ENCODE results near the gene RGS12. TPM values are rescaled to one million over a fixed set of nuclear protein-coding genes. Genes with fewer than 3 reads are reported as not detected.

The RGS12 gene
- polyA plus RNA-seq, 1 of the 3 experiments (the other 2 are of a cell fraction), result 18.4 TPM

DNA sequence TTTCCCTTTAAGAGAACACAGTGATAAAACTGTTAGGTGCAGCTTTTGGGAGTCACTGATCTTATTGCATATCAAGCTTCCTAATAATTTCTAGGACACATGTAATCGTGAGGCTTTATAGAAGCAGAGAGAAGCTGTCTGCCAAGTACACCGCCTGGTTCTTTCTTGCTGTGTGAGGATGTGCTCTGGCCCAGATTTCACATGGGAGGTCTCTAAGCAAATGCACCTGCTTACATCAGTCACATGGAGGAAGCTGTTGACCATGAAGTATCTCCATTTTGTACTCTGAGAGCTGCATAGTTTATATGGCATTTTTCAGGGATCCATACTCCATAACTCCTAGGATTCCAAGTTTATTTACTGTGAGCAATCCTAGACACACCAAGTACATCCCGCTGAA lies 37.1 kb downstream of the RGS12 start:
- Histone ChIP-seq H3K9me3 (no peaks in the 10 kb centered on the region), H3K9ac (no peak overlapping the region), H3K4me1 (ENCODE audit: control insufficient read depth in 1 of 2, insufficient read depth in 2 of 2, low read depth in 1 of 2, low read length in 1 of 2) (no peaks in the 10 kb centered on the region), H3K4me2 (no peak overlapping the region), H4K20me1 (ENCODE audit: insufficient read depth) (peaks cover 31% of the 10 kb centered on the region), H3K27me3 (ENCODE audit: insufficient read depth) (no peaks in the 10 kb centered on the region), H3K4me3 (ENCODE audit: low read depth in 2 of 2, low read length in 1 of 2) (no peak overlapping the region), H3K36me3 (replicated peaks in 1 of 2; ENCODE audit: control insufficient read depth in 1 of 2, insufficient read depth in 2 of 2, low read length in 1 of 2) (peaks cover 0 to 4% of the 10 kb centered on the region in 2 experiments), H3K9me2 (no peaks in the 10 kb centered on the region), H3K27ac (ENCODE audit: low read depth in 2 of 2, low read length in 1 of 2) (no peak overlapping the region), H3F3A (replicated peaks; ENCODE audit: insufficient read depth) (no peaks in the 10 kb centered on the region), H2AFZ (ENCODE audit: low read depth) (no peak overlapping the region), H3K79me2 (ENCODE audit: insufficient read depth) (peaks cover 93% of the 10 kb centered on the region)
- 89% methylated on average over 3 of the region's 3 CpGs for WGBS (ENCODE audit: low lambda C conversion rate)
- POLR2A ChIA-PET, result no interaction called here
- CTCF ChIA-PET, result interaction anchor here (2.0 kb wide), 1 partner anchor 17 kb away, joined by 7 read pairs; no protein-coding TSS in a partner anchor
- no peak for DNase-seq
- no peak for TF ChIP-seq ZBTB33 (IDR thresholded peaks at IDR 0.05; ENCODE audit: borderline replicate concordance, low read depth)
- no peak for TF ChIP-seq NFIC (IDR thresholded peaks at IDR 0.05; ENCODE audit: borderline replicate concordance)
- no peak for TF ChIP-seq MXI1 (IDR thresholded peaks at IDR 0.05; ENCODE audit: low read depth, low read length)
- no peak for TF ChIP-seq RXRA (IDR thresholded peaks at IDR 0.05; ENCODE audit: borderline replicate concordance, low read depth)
- TF ChIP-seq POLR2AphosphoS5 (IDR thresholded peaks at IDR 0.05; ENCODE audit: low read depth, low read length), result no peak
- TF ChIP-seq GABPA (IDR thresholded peaks at IDR 0.05; ENCODE audit: low read depth), result no peak
- no peak for TF ChIP-seq FOXJ3 (CRISPR knock-in tag; IDR thresholded peaks at IDR 0.05)
- no peak for TF ChIP-seq RAD21 (IDR thresholded peaks at IDR 0.05; ENCODE audit: low read length)
- no peak for TF ChIP-seq NRF1 (IDR thresholded peaks at IDR 0.05; ENCODE audit: low read depth, low read length)
- TF ChIP-seq RCOR1 (IDR thresholded peaks at IDR 0.05; ENCODE audit: low read length), result no peak
- no peak for TF ChIP-seq IRF3 (IDR thresholded peaks at IDR 0.05; ENCODE audit: low read depth, low read length)
- no peak for TF ChIP-seq EZH2phosphoT487 (IDR thresholded peaks at IDR 0.05; ENCODE audit: borderline replicate concordance, low read depth)
- TF ChIP-seq CHD2 (IDR thresholded peaks at IDR 0.05; ENCODE audit: low read length, partially characterized antibody), result no peak
- TF ChIP-seq ELF1 (IDR thresholded peaks at IDR 0.05), result no peak

DNA sequence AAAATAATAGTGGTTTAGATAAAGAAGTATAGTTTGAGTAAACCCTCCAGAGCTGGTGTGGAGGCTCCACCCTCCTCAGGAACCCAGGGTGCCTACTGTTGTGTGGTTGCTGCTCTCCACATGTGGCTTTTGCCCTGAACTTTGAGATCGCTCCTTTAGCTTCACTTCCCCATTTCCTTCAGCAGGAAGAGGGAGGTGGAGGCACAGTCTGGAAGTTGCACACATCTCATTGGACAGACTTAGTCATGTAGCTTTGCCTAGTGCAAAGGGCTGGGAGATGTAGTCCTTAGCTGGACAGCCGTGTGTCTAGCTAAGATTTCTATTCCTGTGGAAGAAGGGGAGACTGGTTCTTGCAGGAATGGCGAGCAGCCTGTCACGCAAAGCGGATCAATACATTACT lies 37.9 kb downstream of the RGS12 start:
- no peaks in the 10 kb centered on the region for H3F3A ChIP-seq (replicated peaks; ENCODE audit: insufficient read depth)
- H3K79me2 ChIP-seq (ENCODE audit: insufficient read depth), result peaks cover 94% of the 10 kb centered on the region
- DNase-seq, result no peak
- peaks cover 31% of the 10 kb centered on the region for H4K20me1 ChIP-seq (ENCODE audit: insufficient read depth)
- H3K27me3 ChIP-seq (ENCODE audit: insufficient read depth), result no peaks in the 10 kb centered on the region
- POLR2A ChIA-PET, result no interaction called here
- H3K9me3 ChIP-seq, result no peaks in the 10 kb centered on the region
- peaks cover 0 to under 1% of the 10 kb centered on the region in 2 experiments for H3K36me3 ChIP-seq (replicated peaks in 1 of 2; ENCODE audit: control insufficient read depth in 1 of 2, insufficient read depth in 2 of 2, low read length in 1 of 2)
- H3K9me2 ChIP-seq, result no peaks in the 10 kb centered on the region
- H3K4me1 ChIP-seq (ENCODE audit: control insufficient read depth in 1 of 2, insufficient read depth in 2 of 2, low read depth in 1 of 2, low read length in 1 of 2), result no peaks in the 10 kb centered on the region
- H2AFZ ChIP-seq (ENCODE audit: low read depth), result no peak overlapping the region
- H3K27ac ChIP-seq (ENCODE audit: low read depth in 2 of 2, low read length in 1 of 2), result no peak overlapping the region
- H3K9ac ChIP-seq, result no peak overlapping the region
- H3K4me2 ChIP-seq, result no peak overlapping the region
- 95% methylated on average over 5 of the region's 5 CpGs for WGBS (ENCODE audit: low lambda C conversion rate)
- H3K4me3 ChIP-seq (ENCODE audit: low read depth in 2 of 2, low read length in 1 of 2), result no peak overlapping the region
- CTCF ChIA-PET, result interaction anchor here (0.7 to 2.0 kb wide), 3 partner anchors 16 to 459 kb away, joined by 3 to 7 read pairs (median 3); no protein-coding TSS in a partner anchor
- no peak for TF ChIP-seq NRF1 (IDR thresholded peaks at IDR 0.05; ENCODE audit: low read depth, low read length)
- no peak for TF ChIP-seq RAD21 (IDR thresholded peaks at IDR 0.05; ENCODE audit: low read length)
- TF ChIP-seq NFIC (IDR thresholded peaks at IDR 0.05; ENCODE audit: borderline replicate concordance), result no peak
- TF ChIP-seq, protein P1, sequence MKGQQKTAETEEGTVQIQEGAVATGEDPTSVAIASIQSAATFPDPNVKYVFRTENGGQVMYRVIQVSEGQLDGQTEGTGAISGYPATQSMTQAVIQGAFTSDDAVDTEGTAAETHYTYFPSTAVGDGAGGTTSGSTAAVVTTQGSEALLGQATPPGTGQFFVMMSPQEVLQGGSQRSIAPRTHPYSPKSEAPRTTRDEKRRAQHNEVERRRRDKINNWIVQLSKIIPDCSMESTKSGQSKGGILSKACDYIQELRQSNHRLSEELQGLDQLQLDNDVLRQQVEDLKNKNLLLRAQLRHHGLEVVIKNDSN (IDR thresholded peaks at IDR 0.05; ENCODE audit: borderline replicate concordance, low read depth), result no peak
- TF ChIP-seq, protein P2, sequence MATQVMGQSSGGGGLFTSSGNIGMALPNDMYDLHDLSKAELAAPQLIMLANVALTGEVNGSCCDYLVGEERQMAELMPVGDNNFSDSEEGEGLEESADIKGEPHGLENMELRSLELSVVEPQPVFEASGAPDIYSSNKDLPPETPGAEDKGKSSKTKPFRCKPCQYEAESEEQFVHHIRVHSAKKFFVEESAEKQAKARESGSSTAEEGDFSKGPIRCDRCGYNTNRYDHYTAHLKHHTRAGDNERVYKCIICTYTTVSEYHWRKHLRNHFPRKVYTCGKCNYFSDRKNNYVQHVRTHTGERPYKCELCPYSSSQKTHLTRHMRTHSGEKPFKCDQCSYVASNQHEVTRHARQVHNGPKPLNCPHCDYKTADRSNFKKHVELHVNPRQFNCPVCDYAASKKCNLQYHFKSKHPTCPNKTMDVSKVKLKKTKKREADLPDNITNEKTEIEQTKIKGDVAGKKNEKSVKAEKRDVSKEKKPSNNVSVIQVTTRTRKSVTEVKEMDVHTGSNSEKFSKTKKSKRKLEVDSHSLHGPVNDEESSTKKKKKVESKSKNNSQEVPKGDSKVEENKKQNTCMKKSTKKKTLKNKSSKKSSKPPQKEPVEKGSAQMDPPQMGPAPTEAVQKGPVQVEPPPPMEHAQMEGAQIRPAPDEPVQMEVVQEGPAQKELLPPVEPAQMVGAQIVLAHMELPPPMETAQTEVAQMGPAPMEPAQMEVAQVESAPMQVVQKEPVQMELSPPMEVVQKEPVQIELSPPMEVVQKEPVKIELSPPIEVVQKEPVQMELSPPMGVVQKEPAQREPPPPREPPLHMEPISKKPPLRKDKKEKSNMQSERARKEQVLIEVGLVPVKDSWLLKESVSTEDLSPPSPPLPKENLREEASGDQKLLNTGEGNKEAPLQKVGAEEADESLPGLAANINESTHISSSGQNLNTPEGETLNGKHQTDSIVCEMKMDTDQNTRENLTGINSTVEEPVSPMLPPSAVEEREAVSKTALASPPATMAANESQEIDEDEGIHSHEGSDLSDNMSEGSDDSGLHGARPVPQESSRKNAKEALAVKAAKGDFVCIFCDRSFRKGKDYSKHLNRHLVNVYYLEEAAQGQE (IDR thresholded peaks at IDR 0.05; ENCODE audit: low read depth, low read length), result no peak
- no peak for TF ChIP-seq EZH2phosphoT487 (IDR thresholded peaks at IDR 0.05; ENCODE audit: borderline replicate concordance, low read depth)
- TF ChIP-seq RFX5 (IDR thresholded peaks at IDR 0.05; ENCODE audit: low read length), result no peak
- no peak for TF ChIP-seq SIN3A (IDR thresholded peaks at IDR 0.05; ENCODE audit: borderline replicate concordance, low read depth, low read length)
- no peak for TF ChIP-seq ZBTB33 (IDR thresholded peaks at IDR 0.05; ENCODE audit: borderline replicate concordance, low read depth)

Data from SK-N-SH (cell line).